ENCODE data around the gene SEMA3D.

The SEMA3D gene

DNA sequence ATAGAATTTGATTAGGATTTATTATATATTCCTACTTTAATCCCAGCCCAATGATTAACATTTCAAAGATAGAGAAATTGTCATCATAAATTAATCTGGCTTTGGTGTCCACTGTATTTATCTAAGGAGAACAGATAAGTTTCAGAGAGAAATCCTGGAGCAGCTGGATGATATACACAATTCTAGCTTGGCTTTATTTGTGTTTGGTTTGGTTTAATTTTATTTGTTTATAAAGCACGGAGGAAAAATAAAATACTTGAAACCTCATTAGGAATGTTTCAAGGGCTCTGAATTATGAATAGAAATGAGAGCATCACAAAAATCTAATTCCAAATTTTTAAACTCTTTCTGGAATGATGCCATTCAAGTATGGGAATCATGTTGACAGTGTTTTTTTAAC, 42.1 kb downstream of the SEMA3D start:
- TF ChIP-seq, protein P1, sequence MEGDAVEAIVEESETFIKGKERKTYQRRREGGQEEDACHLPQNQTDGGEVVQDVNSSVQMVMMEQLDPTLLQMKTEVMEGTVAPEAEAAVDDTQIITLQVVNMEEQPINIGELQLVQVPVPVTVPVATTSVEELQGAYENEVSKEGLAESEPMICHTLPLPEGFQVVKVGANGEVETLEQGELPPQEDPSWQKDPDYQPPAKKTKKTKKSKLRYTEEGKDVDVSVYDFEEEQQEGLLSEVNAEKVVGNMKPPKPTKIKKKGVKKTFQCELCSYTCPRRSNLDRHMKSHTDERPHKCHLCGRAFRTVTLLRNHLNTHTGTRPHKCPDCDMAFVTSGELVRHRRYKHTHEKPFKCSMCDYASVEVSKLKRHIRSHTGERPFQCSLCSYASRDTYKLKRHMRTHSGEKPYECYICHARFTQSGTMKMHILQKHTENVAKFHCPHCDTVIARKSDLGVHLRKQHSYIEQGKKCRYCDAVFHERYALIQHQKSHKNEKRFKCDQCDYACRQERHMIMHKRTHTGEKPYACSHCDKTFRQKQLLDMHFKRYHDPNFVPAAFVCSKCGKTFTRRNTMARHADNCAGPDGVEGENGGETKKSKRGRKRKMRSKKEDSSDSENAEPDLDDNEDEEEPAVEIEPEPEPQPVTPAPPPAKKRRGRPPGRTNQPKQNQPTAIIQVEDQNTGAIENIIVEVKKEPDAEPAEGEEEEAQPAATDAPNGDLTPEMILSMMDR (IDR thresholded peaks at IDR 0.05; ENCODE audit: low read depth, low read length, missing control alignments), result no peak
- no peak for DNase-seq (ENCODE audit: low read depth)
- no peak overlapping the region for H3K4me3 ChIP-seq (ENCODE audit: low read depth, low read length)
- in situ Hi-C loops (cut with HindIII; ENCODE audit: low sequenced_read_pairs), result no loop called here

DNA sequence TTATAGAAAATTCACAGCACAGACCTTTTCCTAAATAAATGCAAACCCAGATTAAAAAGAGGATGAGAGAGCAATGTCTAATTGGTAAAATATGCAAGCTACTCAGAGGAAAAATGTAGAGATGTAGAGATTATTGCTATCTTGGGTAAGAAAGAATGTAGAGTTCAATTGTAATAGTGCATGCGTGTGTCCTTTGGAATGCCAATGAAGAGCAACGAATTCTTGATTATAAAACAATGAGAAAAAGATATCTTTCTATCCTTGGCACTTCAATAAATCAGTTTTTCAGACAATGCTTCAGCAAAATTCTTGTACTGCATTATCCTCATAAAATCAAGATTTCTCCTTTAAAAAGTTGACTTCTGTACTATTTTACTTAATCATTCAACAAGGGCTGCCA, 50.9 kb downstream of the SEMA3D start:
- peak; percentile 16 for DNase-seq (ENCODE audit: low read depth)
- no peak overlapping the region for H3K4me3 ChIP-seq (ENCODE audit: low read depth, low read length)
- in situ Hi-C loops (cut with HindIII; ENCODE audit: low sequenced_read_pairs), result no loop called here

DNA sequence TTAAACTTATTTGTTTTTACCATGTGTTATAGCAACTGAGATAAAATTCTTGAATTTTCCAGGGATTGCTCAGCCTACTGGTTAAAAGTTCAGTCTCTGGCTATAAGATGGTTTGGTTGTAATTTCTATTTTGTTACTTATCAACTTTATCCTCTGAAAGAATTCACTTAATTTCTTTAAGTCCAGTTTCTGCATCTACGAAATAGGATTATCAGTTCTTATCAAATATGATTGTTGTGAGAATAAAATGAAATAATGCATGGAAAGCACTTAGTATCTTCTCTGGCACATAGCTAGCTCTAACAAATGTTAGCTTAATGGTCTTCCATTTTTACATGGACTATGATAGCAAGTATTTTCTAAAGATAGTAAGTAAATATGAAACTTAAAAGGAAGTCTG, 53.3 kb downstream of the SEMA3D start:
- H3K4me3 ChIP-seq (ENCODE audit: low read depth, low read length), result no peak overlapping the region
- in situ Hi-C loops (cut with HindIII; ENCODE audit: low sequenced_read_pairs), result no loop called here
- TF ChIP-seq, protein P1 (IDR thresholded peaks at IDR 0.05; ENCODE audit: low read depth, low read length, missing control alignments), result no peak
- no peak for DNase-seq (ENCODE audit: low read depth)

More for the DNA sequence above, 50.9 kb downstream of the SEMA3D start:
- TF ChIP-seq, protein P1 (IDR thresholded peaks at IDR 0.05; ENCODE audit: low read depth, low read length, missing control alignments), result no peak

DNA sequence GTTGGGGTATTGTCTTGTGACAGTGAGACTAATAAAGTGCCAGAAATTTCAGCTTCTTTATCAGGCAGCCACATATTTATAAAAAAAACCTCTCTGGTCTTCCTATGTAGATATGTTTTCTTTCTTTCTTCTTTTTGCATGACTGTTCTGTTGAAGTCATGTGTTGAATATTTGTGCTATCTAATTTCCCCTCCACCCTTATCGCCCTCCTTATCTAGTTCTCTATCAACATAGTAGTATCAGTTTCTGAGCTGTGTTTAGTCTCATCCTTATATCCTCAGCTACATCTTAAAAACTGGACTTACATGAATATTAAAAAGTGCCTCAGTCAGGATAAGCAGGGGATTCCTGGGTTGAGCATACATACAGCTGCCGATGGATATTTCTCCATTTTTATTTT, 53.9 kb downstream of the SEMA3D start:
- in situ Hi-C loops (cut with HindIII; ENCODE audit: low sequenced_read_pairs), result no loop called here
- TF ChIP-seq, protein P1 (IDR thresholded peaks at IDR 0.05; ENCODE audit: low read depth, low read length, missing control alignments), result no peak
- no peak for DNase-seq (ENCODE audit: low read depth)
- no peak overlapping the region for H3K4me3 ChIP-seq (ENCODE audit: low read depth, low read length)

DNA sequence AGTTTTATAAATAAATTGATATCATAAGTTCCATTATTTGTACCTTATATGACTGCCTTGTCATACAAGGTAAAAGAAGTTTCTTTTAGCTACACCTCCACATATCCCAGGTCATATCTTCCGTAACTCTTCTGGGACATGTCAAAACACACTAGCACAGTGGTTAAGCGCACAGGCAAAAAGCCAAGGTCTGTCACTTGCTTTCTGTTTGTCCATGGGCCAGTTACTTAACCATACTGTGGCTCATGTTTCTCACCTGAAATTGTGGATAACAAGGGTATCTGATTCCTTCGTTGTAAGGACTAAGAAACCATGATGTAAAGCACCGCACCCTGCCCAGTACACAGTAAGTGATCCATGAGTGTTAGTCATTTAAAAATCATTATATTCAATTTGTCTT, 56.2 kb downstream of the SEMA3D start:
- no peak for DNase-seq (ENCODE audit: low read depth)
- no peak overlapping the region for H3K4me3 ChIP-seq (ENCODE audit: low read depth, low read length)
- TF ChIP-seq, protein P1 (IDR thresholded peaks at IDR 0.05; ENCODE audit: low read depth, low read length, missing control alignments), result no peak
- in situ Hi-C loops (cut with HindIII; ENCODE audit: low sequenced_read_pairs), result no loop called here

DNA sequence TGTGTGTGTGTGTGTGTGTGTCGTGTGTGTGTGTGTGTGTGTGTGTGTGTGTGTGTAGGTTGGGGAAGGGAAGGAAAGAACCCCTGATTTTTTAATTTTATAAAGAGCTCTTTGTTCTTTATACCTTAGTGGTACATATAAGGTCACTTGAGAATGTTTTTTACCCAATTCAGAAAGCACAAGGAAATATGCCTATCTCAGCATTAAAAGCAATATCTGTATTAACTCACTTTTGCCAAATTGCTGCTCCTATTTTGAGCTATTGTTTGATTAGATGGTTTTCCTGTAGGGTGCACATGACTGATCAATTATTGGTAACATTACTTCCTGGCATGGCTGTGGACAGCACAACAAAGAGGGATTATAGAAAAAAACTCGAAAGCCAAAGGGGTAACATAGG, 60.5 kb downstream of the SEMA3D start:
- no peak for DNase-seq (ENCODE audit: low read depth)
- TF ChIP-seq, protein P1 (IDR thresholded peaks at IDR 0.05; ENCODE audit: low read depth, low read length, missing control alignments), result no peak
- no peak overlapping the region for H3K4me3 ChIP-seq (ENCODE audit: low read depth, low read length)
- in situ Hi-C loops (cut with HindIII; ENCODE audit: low sequenced_read_pairs), result no loop called here

DNA sequence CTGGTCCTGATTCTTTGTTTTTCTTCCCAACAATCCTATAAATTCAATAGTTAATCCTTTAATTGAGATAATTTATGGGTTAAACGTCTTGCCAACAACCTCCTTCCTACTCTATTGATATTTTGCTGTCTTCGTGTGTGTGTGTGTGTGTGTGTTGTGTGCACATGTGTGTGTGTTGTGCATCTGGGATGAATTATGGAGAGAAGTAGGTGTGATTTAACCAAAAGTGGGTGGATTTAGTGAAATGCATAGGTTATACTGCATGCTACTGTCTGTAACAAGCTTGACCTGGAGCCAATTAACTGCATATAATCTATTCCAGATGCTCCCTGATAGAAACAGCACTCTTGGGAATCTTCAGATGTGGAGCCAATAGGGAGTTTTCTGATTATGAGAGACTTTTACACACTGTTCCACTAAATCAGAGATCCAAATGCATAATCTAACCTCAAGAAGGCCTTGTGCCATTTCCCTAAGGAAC, 61.2 kb downstream of the SEMA3D start:
- no peak overlapping the region for H3K4me3 ChIP-seq (ENCODE audit: low read depth, low read length)
- in situ Hi-C loops (cut with HindIII; ENCODE audit: low sequenced_read_pairs), result no loop called here
- peak; percentile 6 for DNase-seq (ENCODE audit: low read depth)
- TF ChIP-seq, protein P1 (IDR thresholded peaks at IDR 0.05; ENCODE audit: low read depth, low read length, missing control alignments), result no peak

Data from astrocyte of the cerebellum (primary cell).